Measurements from ENCODE around the gene ALPI.

GRCh38 chr2:232498452-232498851 is 42.5 kb downstream of the ALPI start:
- TF ChIP-seq CTCF (IDR thresholded peaks at IDR 0.05 in 2 of 3, conservative IDR thresholded peaks at IDR 0.05 in 1 of 3; ENCODE audit: borderline replicate concordance in 1 of 3, insufficient read depth in 1 of 3, low read depth in 2 of 3, low read length in 2 of 3) (no peak), RAD21 (IDR thresholded peaks at IDR 0.05; ENCODE audit: low read depth) (no peak)

Data from HCT116 (cell line).